Effector CD8-positive, alpha-beta T cell (primary cell): Measurements from ENCODE around the gene C22orf15.

ENCODE experiments used
- DNase-seq: peaks from one replicate; lab custom pipeline; 2025; lab: John Stamatoyannopoulos, UW

C22orf15 gene

GRCh38 chr22:23772649-23773473, 10.1 kb downstream of the C22orf15 start, which contains the start of gene MMP11:
Gene MMP11, plus strand, starts transcription at chr22:23772849. Its CDS starts 22 bp downstream, at chr22:23772871.
- peak; percentile 56 for DNase-seq

- DNase-seq = no peak
Measured at GRCh38 chr22:23773483-23774113, 10.8 kb downstream of the C22orf15 start.

DNA sequence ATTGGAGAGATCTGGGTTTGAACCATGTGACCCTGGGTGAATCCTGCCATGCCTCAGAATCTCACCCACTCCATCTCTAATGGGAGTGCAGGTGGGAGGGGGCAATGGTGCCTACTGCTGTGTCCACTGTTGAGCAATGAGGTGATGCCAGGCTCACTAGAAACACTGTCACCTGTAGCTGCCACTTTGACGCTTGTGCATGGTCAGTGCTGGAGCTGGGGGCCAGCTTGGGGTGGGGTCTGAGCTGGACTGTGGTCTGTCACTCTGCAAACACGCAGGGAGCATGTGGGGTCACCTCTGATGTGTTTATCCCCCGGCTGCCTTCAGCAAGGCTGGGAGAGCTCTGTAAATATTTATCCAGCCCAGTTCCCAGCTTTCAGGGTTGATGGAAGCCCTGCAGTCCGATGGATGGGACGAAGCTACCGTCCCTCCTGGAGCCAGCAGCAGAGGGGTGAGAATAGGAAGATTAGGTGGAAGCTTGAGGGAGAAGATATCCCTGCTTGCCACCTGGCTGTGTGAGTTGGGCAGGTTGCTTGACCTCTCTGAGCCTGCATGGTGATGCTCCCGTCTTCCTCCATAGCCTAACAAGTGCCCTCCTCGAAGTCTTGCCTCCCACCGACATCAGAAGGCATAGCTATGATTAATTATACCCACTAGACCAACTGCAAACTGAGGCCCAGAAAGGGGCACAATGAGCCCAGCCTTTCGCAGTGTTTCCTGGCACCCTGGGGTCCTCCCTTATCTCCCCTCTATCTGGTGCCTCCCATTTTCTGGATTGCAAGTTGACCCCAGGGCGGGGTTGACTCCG, 11.5 kb downstream of the C22orf15 start:
- DNase-seq = no peak

DNA sequence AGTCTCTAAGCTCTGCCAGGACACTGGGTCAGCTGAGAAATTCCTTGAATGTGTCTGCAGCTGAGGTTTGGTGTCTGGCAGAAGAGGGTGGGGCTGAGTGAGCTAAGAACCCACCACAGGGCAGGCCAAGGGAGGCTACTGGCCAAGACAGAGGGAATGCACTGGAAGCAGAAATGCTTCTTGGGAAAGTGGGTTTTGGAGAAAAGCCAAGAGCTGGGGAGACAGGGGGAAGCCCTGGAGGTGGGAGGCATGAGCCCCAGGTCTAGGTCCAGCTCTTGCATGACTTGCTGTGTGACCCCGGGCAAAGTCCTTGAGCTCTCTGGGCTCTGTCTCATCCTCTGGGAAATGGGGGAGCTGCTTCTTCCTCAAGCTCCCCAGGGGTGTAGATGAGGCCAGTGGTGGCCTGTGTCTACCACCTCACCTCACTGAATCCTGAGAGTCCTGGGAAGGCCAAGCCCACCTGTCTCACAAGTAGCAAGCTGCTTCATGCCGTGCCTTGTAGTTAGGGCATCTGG, 12.2 kb downstream of the C22orf15 start:
- DNase-seq = no peak

- DNase-seq = no peak
Measured at GRCh38 chr22:23775779-23776375, 13.1 kb downstream of the C22orf15 start.

- no peak for DNase-seq
Measured at GRCh38 chr22:23777776-23778576, 15.2 kb downstream of the C22orf15 start.

DNA sequence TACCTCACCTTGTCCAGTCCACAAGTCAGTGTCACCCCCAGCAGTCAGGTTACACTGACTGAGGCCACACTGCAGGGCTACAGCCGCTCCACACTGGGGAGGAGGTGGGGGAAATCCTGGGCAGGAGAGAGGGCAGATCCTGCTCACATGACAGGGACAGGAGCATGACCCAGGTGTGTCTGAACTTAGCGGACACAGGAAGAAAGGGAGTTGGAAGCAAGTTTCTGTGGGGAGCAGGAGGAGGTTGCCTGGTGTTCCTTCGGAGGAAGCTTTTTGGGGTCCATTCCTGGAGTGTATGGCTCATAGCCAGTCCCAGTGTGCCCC, 15.7 kb downstream of the C22orf15 start:
- DNase-seq = no peak

- no peak for DNase-seq
Measured at GRCh38 chr22:23779083-23779482, 16.3 kb downstream of the C22orf15 start.

GRCh38 chr22:23779731-23780130, 16.9 kb downstream of the C22orf15 start:
- no peak for DNase-seq

- DNase-seq = no peak
Measured at GRCh38 chr22:23780146-23780748, 17.5 kb downstream of the C22orf15 start.

DNA sequence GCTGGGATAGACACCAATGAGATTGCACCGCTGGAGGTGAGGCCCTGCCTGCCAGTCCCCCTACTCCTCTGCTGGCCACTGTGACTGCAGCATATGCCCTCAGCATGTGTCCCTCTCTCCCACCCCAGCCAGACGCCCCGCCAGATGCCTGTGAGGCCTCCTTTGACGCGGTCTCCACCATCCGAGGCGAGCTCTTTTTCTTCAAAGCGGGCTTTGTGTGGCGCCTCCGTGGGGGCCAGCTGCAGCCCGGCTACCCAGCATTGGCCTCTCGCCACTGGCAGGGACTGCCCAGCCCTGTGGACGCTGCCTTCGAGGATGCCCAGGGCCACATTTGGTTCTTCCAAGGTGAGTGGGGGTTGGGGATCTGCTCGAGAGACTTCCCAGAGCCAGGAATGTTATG, 18.3 kb downstream of the C22orf15 start:
- DNase-seq = no peak

GRCh38 chr22:23781511-23782183, 18.9 kb downstream of the C22orf15 start:
- no peak for DNase-seq

GRCh38 chr22:23782252-23782651, 19.5 kb downstream of the C22orf15 start:
- no peak for DNase-seq

GRCh38 chr22:23782703-23783102, 19.9 kb downstream of the C22orf15 start:
- DNase-seq = no peak

GRCh38 chr22:23783265-23784150, 20.7 kb downstream of the C22orf15 start:
- no peak for DNase-seq

DNA sequence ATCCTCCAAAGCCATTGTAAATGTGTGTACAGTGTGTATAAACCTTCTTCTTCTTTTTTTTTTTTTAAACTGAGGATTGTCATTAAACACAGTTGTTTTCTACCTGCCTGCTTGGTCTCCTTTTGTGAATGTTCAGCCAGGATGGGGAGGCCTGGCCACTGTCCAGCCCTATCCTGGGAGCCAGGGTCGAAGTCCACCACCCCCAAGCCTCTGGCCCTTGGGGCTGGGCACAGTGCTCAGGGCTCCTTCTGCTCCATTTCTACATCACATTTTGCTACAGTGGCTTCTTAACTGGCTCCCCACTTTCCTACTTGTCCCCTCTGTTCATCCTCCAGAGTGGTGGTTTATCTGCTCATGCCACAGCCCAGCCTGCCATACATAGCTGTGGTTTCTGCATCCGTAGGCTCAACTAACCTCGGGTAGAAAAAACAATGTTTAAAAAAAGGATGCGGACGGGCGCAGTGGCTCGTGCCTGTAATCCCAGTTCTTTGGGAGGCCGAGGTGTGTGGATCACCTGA, 21.5 kb downstream of the C22orf15 start:
- no peak for DNase-seq

DNA sequence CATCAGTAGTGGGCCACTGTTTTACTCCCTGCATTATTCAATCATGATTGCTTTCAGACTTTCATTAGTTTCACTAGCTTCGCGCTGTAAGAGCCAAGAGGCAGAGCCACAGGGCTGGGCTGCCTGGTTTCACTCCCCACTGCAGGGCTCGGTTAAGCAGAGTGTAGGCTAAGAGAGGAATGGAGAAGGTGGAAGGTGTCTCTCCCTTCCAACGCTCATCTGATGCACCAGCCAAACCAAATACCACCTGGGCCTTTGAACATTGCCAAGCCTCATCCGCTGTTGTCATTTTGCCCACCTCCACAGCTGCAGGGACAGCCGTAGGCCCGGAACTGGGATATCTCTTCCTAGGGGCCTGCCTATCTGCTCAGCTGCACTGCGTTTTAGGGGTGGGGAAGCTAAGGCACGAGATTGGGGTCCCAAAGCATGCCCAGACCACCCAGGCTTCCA, 23.5 kb downstream of the C22orf15 start:
- DNase-seq = no peak

DNA sequence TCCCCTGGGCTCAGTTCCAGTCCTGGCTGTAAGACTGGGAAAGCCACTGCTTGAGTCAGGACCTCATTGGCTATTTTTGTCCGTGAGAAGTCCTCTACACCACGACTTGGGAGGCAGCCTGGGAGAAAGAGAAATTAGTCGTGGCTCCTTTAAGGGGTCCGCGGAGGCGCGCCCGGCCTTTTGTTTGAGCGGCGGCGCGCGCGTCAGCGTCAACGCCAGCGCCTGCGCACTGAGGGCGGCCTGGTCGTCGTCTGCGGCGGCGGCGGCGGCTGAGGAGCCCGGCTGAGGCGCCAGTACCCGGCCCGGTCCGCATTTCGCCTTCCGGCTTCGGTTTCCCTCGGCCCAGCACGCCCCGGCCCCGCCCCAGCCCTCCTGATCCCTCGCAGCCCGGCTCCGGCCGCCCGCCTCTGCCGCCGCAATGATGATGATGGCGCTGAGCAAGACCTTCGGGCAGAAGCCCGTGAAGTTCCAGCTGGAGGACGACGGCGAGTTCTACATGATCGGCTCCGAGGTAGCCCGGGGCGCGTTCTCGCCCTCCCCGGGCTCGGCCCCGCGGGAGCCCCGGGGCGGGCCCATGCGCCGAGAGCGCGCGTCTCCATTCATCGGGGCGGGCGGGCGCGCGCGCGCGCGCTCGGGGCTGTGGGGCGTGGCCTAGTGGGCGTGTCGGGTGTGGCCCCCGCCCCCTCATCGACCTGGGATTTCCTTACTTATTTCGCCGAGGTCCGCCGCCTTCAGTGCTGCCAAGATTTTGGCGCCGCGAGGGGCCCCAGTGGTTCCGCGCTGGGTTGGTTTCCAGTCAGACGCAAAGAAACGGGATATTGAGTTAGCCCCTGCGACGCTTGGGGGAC, 24.2 kb downstream of the C22orf15 start, which contains the start of gene SMARCB1:
Gene SMARCB1, plus strand, starts transcription at position 215 of the 848 bp plus-strand sequence. Its CDS starts 204 bp downstream, at position 419.
- peak; percentile 90 for DNase-seq
